GM19438 (cell line): ENCODE results near the gene SPINK9.
A peak's percentile ranks its signal among the peaks of the same experiment; 100 is the strongest.

Source experiments
- ATAC-seq: cut with Tn5 transposase; IDR thresholded peaks from one replicate; pipeline ENCODE4 v1.9.1; 2021; ENCODE audit warnings: low read depth; ENCODE audit not compliant: unreplicated experiment

Gene SPINK9

DNA sequence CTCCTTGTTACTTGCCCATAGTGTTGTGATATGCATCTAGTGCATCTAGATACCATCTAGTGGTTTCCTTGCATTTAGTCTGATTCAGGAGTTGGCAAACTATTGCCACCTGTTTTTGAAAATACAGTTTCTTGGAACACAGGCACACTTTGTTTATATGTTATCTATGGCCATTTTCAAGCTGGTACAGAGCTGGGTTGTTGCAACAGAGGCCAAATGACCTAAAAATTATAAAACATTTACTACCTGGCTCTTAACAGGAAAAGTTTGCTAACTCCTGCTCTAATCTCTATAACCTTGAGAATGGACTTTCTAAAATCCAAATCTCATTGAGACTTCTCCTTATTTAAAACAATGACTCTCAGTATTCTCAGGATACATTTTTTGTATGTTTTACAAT, 29.0 kb downstream of the SPINK9 start:
- no peak for ATAC-seq

DNA sequence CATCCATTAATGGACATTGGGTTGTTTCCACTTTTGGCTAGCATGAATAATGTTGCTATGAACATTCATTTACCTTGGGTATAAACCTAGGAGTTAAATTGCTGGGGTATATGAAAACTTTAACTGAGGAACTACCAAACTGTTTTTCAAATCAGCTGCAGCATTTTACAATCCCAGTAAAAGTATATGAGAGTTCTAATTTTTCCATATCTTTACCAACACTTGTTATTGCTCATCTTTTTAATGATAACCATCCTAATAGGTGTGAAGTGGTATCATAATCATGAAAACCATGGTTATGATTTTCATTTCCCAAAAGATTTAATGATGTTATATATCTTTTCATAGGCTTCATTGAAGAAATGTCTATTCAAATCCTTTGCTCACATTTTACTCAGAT, 32.9 kb downstream of the SPINK9 start:
- ATAC-seq, result no peak

DNA sequence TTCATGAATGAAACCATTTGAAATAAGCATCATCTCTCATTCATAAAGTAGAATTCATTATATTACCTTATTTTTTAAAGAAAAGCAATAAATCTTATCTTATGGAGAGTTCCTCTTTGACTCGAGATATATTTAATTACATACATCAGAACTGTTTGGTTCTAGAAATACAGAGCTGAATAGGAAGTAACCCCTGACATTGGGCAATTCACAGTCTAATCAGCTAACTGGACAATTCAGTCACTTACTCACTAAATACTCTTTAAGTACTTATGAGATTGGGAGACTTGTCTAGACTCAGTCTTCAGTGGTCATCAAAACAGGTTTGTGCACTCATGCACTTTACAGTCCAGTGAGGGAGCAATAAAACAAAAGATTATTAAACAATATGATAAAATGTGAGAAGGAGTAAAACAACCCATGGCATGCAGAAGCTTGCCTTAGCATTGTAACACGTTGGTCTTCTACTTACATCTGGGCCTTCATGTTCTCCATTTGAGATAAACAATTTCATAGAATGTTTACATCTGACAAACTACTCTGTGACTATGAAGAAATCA, 36.9 kb downstream of the SPINK9 start:
- ATAC-seq, result no peak

DNA sequence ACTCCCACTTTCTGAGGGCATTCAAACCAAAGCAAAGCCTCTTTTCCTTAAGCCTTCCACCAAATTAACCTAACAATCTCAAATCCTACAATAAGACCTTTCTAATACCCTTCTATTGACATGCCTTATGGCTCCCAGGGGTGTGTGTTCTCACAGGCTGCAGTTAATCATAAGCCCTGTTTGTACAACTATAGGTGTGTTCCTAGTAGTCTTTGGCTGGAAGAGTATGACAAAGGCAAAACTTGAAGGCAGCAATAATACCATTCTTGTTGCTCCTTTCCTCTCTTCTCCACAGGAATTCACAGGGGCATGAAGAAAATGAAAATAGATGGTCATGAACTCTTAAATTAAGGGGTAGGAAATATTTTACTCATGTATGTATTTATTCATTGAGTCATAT, 37.5 kb downstream of the SPINK9 start:
- no peak for ATAC-seq

DNA sequence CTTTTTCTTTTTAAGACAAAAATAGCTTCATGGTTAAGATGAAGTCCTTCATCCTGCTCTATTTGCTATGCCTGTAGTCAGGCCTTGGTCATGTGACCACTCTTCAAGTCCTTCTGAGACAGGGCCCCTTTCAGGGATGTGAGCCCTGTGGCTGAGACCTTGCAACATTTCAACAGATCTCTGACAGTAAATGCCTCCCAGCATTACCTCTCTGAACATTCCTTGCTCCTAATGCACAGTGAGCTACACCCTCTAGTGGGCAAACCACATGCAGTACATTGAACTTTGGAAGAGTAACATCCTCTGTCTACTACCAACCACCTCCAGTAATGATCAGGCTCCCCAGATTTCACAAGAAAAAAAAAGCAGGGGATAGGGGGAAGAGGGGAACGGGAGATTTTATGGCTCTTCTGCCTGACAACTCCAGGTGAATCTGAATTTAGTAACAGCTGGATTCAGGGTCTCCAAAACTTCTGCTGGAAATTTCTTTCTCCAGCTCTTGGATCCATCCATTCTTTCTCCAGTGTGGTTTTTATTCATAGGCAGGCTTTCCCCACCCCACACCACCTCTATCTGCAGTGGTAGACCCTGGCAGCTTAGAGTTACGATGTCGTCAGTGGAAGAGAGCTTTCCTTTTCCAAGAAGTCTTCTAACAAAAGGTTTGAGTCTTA, 39.5 kb downstream of the SPINK9 start:
- ATAC-seq, result peak; percentile 79

DNA sequence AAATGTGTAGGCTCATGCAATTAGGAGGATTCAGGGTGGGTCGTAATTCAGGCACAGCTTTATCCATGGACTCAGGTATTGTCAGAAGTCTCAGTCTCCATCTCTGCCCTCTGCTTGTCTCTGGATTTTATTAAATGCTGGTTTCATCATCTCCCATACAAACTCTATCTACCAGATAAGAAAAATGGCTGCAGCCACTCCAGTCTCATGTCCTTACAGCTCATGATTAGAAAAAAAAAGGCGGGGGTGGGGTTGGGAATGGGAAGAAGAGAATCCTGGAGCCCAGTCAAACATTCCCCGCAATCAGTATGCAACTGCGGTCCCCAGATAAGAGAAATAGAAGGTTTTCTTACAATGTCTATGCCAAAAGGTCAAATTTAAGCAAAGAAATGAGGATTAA, 40.8 kb downstream of the SPINK9 start:
- no peak for ATAC-seq

DNA sequence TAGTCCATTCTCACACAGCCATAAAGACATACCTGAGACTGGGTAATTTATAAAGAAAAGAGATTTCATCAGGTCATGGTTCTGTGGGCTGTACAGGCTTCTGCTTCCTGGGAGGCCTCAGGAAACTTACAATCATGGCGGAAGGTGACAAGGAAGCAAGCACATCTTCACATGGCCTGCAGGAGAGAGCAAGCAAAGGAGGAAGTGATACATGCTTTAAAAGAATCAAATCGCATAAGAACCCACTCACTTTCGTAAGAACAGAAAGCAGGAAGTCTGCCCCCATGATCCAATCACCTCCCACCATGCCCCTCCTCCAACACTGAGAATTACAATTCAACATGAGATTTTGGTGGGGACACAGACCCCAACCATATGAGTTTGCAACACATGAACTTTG, 43.3 kb downstream of the SPINK9 start:
- ATAC-seq, result no peak

DNA sequence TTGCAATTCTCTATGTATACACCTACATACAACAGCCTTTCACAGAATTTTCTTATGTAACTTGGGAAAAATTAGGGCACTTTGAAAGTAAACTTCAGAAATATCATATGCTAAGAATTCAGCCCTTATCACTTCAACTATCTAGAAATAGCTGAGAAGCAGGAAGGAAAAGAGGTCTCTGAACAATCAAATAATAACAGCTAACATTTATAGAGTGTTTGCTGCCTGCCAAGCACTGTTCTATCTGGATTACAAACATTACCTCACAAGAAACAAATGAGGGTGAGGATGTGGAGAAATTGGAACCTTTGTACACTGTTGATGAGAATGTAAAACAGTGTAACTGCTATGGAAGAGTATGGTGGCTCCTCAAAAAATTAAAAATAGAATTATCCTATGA, 44.0 kb downstream of the SPINK9 start:
- no peak for ATAC-seq

DNA sequence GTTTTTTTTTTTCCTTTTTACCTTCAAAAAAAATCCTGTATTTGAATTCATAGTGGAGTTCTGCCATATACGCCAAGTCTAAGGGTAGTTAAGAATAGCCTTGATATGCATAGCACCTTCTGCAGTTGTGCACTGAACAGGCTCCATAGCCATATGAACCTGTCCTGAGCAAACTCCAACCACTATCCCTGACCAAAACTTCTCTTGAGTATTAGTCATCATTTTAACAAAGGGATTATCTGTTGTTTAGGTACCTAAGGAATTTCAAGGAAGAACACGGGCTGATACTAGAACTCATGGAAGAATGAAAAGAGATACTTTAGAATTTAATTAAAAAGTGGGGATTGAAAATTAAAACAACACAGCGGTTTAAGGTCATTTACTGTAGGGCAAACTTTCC, 46.5 kb downstream of the SPINK9 start:
- ATAC-seq, result no peak

DNA sequence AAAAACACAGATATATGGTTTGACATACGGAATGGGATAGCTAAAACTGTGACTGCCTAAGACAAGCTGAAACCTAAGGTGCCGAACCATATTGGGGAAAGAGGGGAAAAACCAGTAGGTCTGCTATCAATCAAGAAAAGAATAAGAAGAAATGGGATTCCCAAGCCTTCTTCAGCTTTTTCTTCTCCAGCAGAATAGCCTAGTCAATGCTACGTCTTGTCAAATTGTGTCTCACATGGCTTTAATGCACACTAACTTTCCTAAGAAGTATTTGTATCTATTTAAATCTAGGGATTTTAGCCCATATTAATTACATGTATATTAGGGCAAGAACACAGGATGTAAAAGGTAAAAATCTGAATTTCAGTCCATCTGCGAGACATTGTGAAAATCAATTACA, 47.6 kb downstream of the SPINK9 start:
- ATAC-seq, result no peak

DNA sequence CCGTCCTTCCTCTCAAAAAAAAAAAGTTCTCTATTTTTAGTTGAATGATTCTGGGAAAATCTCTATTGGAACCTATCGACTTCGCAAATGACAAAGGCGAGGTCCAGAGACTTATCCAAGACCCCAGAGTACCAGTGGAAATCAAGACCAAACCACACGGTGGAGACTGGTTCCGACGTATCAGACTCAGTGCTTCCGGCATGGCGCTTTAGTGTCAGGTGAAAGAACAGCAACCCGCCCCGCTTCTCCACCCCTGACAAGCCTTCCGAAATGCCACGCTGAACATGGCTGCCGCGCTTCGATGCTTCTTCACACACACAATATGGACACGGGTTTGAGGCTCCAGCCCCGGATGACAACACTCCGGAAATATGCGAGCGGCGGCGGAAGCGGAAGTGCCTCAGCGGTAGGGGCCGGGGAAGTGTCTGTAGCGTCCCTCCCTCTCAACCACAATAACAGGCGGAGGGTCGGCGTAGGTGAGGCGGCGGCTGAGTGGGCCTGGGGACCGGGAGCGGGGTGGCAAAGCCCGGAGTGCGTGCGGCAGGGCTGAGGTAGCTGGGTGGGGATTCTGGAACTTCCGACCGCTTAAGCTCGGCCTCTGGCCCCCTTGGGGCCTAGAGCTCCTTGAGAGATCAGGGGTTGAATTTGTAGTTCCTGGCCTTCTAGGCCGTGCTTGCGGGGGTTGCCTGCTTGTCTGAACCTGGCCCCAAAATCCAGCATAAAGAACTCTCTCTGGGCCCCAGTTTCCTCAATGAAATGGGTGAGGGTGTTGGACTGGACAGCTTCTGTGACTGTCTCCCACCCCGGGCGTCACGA, 48.4 kb downstream of the SPINK9 start, which contains the start of gene FBXO38:
FBXO38 (plus strand) TSS at position 395 of the 816 bp plus-strand sequence. CDS start 10,819 bp downstream, outside the sequence.
- ATAC-seq, result peak; percentile 100

DNA sequence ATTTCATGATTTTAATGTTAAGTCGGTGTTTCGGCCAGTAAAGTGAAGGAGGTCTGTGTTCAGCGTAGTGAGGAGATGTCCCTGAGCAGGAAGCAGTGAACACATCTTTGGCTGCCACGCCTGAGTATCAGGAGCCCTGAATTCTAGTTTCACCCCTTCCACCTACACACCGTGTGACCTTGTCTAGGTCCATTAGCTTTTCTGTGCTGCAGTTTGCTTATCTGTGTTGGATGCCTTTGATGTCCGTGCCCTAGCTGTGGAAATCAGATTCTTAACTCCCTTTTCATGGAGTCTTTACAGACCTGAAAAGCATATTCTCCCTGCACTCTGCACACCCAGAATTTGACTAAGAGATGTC, 49.0 kb downstream of the SPINK9 start:
- peak; percentile 35 for ATAC-seq

DNA sequence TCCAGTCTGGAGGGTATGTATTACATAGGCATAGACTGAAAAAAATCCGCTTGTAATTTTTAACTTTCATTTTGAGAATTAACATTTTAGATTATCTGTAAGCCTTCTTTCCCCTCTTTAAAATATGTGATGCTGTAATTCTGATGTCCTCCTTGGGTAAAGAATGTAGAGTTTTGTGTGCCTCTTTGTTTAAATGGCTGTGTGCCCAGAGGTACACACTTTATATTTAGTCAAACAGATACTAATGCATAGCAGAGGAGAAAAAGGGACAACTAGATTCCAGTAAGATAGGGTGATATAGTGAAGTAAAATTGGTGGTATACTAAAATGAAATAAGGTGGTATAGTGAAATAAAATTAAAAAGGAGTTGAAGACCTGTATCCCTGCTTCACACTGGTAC, 49.7 kb downstream of the SPINK9 start:
- no peak for ATAC-seq

DNA sequence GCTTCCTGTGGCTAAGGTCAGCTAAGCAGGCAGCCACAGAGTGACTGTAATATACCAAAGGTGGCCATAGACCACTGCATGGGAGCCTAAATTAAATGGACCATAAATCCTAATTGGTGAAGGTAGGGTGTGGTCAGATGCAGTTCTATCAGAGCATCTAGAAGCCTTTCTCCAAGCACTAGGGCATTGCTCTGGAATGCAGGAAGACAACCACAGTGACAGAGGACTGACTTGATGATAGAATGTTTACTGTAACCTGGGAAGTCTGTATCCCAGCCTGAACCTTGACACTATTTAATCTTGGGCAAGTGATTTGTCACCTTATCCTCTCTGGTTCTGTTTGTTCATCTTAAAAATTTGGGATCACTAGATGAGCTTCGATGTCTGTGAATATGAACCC, 50.7 kb downstream of the SPINK9 start:
- ATAC-seq, result no peak

DNA sequence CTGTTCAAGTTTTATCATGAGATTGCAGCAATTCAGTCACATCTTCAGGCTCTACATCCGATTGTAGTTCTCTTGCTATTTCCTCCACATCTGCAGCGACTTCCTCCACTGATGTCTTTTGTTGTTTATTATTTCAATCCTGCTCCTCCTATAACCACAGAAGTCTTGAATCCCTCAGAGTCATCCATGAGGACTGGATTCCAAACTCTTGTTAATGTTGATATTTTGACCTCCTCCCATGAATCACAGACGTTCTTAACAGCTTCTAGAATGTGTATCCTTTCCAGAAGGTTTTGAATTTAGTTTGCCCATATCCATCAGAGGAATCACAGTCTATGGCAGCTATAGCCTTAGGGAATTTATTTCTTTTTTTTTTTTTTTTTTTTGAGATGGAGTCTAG, 52.0 kb downstream of the SPINK9 start:
- ATAC-seq, result no peak

DNA sequence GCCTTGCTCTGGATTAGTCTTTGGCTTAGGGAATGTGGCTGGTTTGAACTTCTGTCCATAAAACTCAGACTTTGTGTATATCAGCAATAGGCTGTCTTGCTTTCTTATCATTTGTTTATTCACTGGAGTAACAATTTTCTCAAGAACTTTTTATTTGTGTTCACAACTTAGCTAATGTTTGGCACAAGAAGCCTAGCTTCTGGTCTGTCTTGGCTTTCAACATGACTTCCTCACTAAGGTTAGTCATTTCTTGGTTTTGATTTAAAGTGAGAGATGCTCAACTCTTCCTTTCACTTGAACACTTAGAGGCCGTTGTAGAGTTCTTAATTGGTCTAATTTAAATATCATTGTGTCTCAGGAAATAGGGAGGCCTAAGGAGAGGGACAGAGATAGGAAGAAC, 53.3 kb downstream of the SPINK9 start:
- ATAC-seq, result no peak
